Karpas-422 (cell line): Measurements from ENCODE around the gene SLC38A8. TPM values are rescaled to one million over a fixed set of nuclear protein-coding genes. Genes with fewer than 3 reads are reported as not detected.

Experiments
- DNase-seq: peaks from one replicate; pipeline ENCODE4 v3.0.0-alpha.2; 2015
- H2AFZ ChIP-seq: fragments of 200-600 bp; sonication (generic); 2 replicates; pipeline ENCODE4 v1.6.1; 2014; ENCODE audit warnings: antibody characterized with exemption, low read length, mixed read lengths
- H3K27ac ChIP-seq: fragments of 200-600 bp; sonication (generic); 2 replicates; pipeline ENCODE4 v1.5.1; 2014; ENCODE audit warnings: mild to moderate bottlenecking, low read length, moderate library complexity
- H3K27me3 ChIP-seq: fragments of 200-600 bp; sonication (generic); 2 replicates; pipeline ENCODE4 v1.6.1; 2014; ENCODE audit warnings: low read length, mixed read lengths
- H3K36me3 ChIP-seq: fragments of 200-600 bp; sonication (generic); 2 replicates; pipeline ENCODE4 v1.6.1; 2014; ENCODE audit warnings: low read length, mixed read lengths; ENCODE audit not compliant: insufficient read depth
- H3K4me1 ChIP-seq: fragments of 200-600 bp; sonication (generic); 2 replicates; pipeline ENCODE4 v1.6.1; 2014; ENCODE audit warnings: mild to moderate bottlenecking, low read length, mixed read lengths
- H3K4me2 ChIP-seq: fragments of 200-600 bp; sonication (generic); 2 replicates; pipeline ENCODE4 v1.6.1; 2014; ENCODE audit warnings: low read length, low read depth, mild to moderate bottlenecking; ENCODE audit not compliant: poor library complexity, severe bottlenecking
- H3K4me3 ChIP-seq: fragments of 200-600 bp; sonication (generic); 2 replicates; pipeline ENCODE4 v1.5.1; 2014; ENCODE audit warnings: mild to moderate bottlenecking, antibody characterized with exemption, low read length, mixed read lengths
- H3K79me2 ChIP-seq: fragments of 200-600 bp; sonication (generic); 2 replicates; pipeline ENCODE4 v1.6.1; 2014; ENCODE audit warnings: mild to moderate bottlenecking, low read length, mixed read lengths
- H3K9ac ChIP-seq: fragments of 200-600 bp; sonication (generic); 2 replicates; pipeline ENCODE4 v1.6.0; 2014; ENCODE audit warnings: low read length
- H3K9me2 ChIP-seq: fragments of 200-600 bp; sonication (generic), shearing (Covaris generic); replicated peaks from 2 replicates; pipeline ENCODE4 v1.6.0; 2014; ENCODE audit warnings: mild to moderate bottlenecking, low read length, moderate library complexity; ENCODE audit not compliant: insufficient read depth
- H3K9me3 ChIP-seq: fragments of 300-700, 200-600 bp; sonication (generic); 2 replicates; pipeline ENCODE4 v1.6.1; 2014; ENCODE audit warnings: low read length, mixed read lengths
- H4K20me1 ChIP-seq: fragments of 200-600 bp; sonication (generic); 2 replicates; pipeline ENCODE4 v1.6.1; 2014; ENCODE audit warnings: mild to moderate bottlenecking, antibody characterized with exemption, low read length, low read depth; ENCODE audit not compliant: insufficient read depth
- total RNA-seq: library from RNA; depleted of rRNA; stranded (reverse); fragments of >200 nt; shearing (Covaris generic); gene quantifications from 2 replicates; pipeline ENCODE4 v1.2.3, GENCODE V29; 2014; ENCODE audit warnings: low replicate concordance

Gene SLC38A8
- total RNA-seq, 1 experiment from 2014 or later: not detected

DNA sequence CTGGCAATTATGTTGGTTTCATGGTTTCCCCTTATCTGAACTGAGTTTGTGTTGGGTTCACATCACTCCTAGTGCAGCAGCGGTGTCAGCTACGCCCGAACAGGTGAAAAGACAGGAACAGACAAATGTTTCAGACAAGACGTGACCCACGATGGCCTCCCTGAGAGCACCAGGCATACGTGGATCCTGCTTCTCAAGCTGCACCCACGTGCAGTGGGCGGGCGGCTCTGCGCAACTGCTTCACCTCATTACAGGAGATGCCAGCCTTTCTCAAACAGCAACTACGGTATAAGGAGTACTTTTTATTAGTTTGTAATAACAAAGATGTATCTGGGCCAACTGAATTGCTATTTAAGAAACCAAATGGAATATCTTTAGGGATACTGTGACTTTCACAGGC is 32.8 kb upstream of the SLC38A8 start:
- H3K9me2 ChIP-seq: no peaks in the 10 kb centered on the region
- no peak for DNase-seq
- H4K20me1 ChIP-seq: peaks cover 4% of the 10 kb centered on the region; the same call in 1 of the 2 replicates
- no peaks in the 10 kb centered on the region for H3K27me3 ChIP-seq
- no peak overlapping the region for H3K9ac ChIP-seq
- no peak overlapping the region for H3K27ac ChIP-seq
- peaks cover 31% of the 10 kb centered on the region for H3K79me2 ChIP-seq
- no peak overlapping the region for H2AFZ ChIP-seq
- no peak overlapping the region for H3K4me3 ChIP-seq
- H3K4me1 ChIP-seq: no peaks in the 10 kb centered on the region
- peaks cover 25% of the 10 kb centered on the region; the same call in 1 of the 2 replicates for H3K36me3 ChIP-seq
- H3K9me3 ChIP-seq: no peaks in the 10 kb centered on the region
- no peak overlapping the region for H3K4me2 ChIP-seq

DNA sequence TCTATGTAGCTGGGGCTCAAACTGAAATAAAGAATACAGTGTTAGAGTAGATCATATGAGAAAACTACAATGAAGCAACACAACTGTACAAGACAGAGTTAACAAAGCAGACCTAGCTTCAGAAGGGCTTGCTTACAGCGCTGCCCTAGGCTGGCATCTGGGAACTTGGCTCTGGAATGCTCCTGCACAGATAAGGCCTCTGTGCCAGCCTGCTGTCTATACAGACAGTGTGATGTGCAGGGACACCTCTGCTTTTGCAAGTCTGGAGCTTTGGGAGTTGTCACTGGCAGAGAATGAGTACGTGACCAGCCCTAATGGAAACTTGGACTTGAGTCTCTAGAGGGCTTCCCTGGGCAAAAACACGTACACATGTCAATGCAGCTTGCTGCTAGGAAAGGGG is 32.1 kb upstream of the SLC38A8 start:
- H3K9me2 ChIP-seq: no peaks in the 10 kb centered on the region
- peaks cover 4% of the 10 kb centered on the region; the same call in 1 of the 2 replicates for H4K20me1 ChIP-seq
- no peaks in the 10 kb centered on the region for H3K27me3 ChIP-seq
- no peaks in the 10 kb centered on the region for H3K9me3 ChIP-seq
- no peak overlapping the region for H3K4me3 ChIP-seq
- no peaks in the 10 kb centered on the region for H3K4me1 ChIP-seq
- no peak overlapping the region for H3K27ac ChIP-seq
- no peak overlapping the region for H3K4me2 ChIP-seq
- no peak overlapping the region for H3K9ac ChIP-seq
- H3K36me3 ChIP-seq: peaks cover 30% of the 10 kb centered on the region; the same call in 1 of the 2 replicates
- no peak for DNase-seq
- H2AFZ ChIP-seq: no peak overlapping the region
- peaks cover 29% of the 10 kb centered on the region for H3K79me2 ChIP-seq

DNA sequence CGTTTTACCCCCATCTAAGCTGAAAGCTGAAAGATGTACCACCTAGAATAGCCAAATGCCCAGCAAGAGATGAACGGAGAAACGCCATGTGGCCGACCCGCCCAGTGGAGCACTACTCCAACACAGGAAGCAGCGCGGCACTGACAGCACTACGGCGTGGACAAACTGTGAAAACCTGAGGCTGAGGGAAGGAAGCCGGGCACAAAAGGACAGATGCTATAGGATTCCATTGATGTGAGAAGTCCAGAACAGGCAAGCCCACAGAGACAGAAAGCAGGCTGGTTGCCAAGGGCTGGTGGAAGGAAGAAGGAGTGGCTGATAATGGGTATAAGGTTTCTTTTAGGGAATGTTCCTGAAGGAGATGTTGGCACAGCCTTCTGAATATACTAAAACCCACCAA is 29.4 kb upstream of the SLC38A8 start:
- no peaks in the 10 kb centered on the region for H3K9me3 ChIP-seq
- H3K4me1 ChIP-seq: no peaks in the 10 kb centered on the region
- no peak overlapping the region for H3K27ac ChIP-seq
- no peak overlapping the region for H3K4me3 ChIP-seq
- no peaks in the 10 kb centered on the region for H3K27me3 ChIP-seq
- H2AFZ ChIP-seq: no peak overlapping the region
- no peak overlapping the region for H3K9ac ChIP-seq
- peaks cover 36% of the 10 kb centered on the region for H3K36me3 ChIP-seq
- H4K20me1 ChIP-seq: no peaks in the 10 kb centered on the region; the same call in 1 of the 2 replicates
- H3K79me2 ChIP-seq: peaks cover 8% of the 10 kb centered on the region; the same call in 1 of the 2 replicates
- DNase-seq: no peak
- H3K4me2 ChIP-seq: no peak overlapping the region
- no peaks in the 10 kb centered on the region for H3K9me2 ChIP-seq

DNA sequence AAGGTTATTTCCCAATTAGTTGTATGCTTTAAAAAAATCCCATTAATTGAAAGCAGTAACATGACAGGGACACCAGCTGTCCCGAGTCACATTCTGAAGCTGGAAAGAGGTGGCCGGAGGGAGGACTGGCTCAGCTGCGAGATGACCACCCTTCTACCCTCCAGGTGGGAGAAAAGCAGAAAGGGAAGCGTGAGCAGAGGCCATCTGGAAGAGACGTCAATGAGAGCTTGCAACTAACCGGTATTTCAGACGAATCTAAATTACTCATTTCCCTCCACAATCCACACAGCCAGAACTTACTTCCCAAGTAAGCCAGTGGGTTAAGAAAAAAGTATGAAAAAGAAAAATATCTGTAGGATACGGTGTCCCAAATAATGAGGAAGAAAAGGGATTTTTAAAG is 28.5 kb upstream of the SLC38A8 start:
- H3K4me2 ChIP-seq: no peak overlapping the region
- H3K4me1 ChIP-seq: no peaks in the 10 kb centered on the region
- H3K36me3 ChIP-seq: peaks cover 39% of the 10 kb centered on the region
- DNase-seq: no peak
- no peaks in the 10 kb centered on the region for H3K9me2 ChIP-seq
- no peaks in the 10 kb centered on the region; the same call in 1 of the 2 replicates for H4K20me1 ChIP-seq
- H3K9ac ChIP-seq: no peak overlapping the region
- no peak overlapping the region for H3K27ac ChIP-seq
- no peaks in the 10 kb centered on the region for H3K27me3 ChIP-seq
- H3K79me2 ChIP-seq: peaks cover 4% of the 10 kb centered on the region; the same call in 1 of the 2 replicates
- no peak overlapping the region for H2AFZ ChIP-seq
- H3K9me3 ChIP-seq: no peaks in the 10 kb centered on the region
- no peak overlapping the region for H3K4me3 ChIP-seq

DNA sequence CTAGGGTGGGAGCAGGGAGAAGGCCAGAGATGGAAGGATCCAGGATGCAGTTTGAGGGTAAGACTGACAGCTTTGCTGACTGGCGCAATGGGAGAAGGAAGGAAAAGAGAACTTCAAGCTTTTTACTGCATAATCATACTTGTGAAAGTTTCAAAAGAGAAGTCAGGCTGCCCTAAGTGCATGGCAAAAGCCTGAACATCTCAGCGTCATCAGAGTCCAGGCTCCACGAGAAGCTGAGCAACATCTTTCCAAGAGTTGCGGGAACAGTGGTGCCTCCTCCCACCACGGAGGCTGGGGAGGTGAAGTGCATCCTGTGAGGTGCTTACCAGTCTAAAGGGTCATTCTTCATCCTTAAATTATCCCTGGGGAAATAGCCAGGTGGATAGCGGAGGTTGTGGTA is 26.9 kb upstream of the SLC38A8 start:
- Histone ChIP-seq H3K79me2 (no peaks in the 10 kb centered on the region), H4K20me1 (peaks cover 3% of the 10 kb centered on the region; the same call in 1 of the 2 replicates), H3K9ac (no peak overlapping the region), H3K36me3 (peaks cover 47% of the 10 kb centered on the region), H3K9me2 (no peaks in the 10 kb centered on the region), H3K4me1 (no peaks in the 10 kb centered on the region), H2AFZ (no peak overlapping the region), H3K4me3 (no peak overlapping the region), H3K27ac (no peak overlapping the region), H3K9me3 (no peaks in the 10 kb centered on the region), H3K4me2 (no peak overlapping the region), H3K27me3 (no peaks in the 10 kb centered on the region)
- no peak for DNase-seq

DNA sequence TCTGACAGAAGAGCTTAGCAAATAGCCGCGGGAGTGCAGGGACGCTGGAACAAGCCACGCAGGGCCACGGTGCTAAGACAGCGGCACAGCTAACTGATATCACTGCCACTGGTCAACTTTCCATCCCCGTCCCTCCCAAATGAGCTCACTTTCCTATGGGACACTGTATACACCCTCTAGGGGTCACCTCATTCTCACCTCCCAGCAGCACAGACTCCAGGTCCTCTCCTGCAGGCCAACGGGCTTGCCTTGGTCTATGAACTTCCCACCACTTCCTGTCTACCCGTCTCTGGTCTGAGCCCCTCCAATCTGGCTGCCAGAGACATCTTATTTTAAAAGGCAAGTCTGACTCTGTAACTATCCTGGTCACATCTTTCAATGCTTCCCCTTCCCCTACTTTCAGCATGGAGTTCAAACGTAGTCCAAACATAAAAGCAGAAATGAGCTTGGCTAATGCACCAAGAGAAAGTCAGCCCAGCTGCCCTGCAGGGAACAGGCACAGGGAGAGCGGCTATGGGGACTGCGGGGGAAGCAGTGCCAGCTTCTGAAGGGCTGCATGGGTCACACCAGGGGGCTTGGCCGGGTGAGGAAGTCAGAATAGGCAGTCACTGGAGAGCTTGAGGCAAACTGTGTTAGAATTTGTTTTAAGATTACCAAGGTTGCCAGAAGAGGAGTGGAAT is 26.3 kb upstream of the SLC38A8 start:
- H3K79me2 ChIP-seq: no peaks in the 10 kb centered on the region
- no peaks in the 10 kb centered on the region for H3K9me3 ChIP-seq
- H3K27me3 ChIP-seq: no peaks in the 10 kb centered on the region
- no peak overlapping the region for H3K4me3 ChIP-seq
- no peak overlapping the region for H3K4me2 ChIP-seq
- DNase-seq: no peak
- H2AFZ ChIP-seq: no peak overlapping the region
- peaks cover 3% of the 10 kb centered on the region; the same call in 1 of the 2 replicates for H4K20me1 ChIP-seq
- H3K9me2 ChIP-seq: no peaks in the 10 kb centered on the region
- no peak overlapping the region for H3K9ac ChIP-seq
- no peak overlapping the region for H3K27ac ChIP-seq
- peaks cover 51% of the 10 kb centered on the region for H3K36me3 ChIP-seq
- H3K4me1 ChIP-seq: no peaks in the 10 kb centered on the region

DNA sequence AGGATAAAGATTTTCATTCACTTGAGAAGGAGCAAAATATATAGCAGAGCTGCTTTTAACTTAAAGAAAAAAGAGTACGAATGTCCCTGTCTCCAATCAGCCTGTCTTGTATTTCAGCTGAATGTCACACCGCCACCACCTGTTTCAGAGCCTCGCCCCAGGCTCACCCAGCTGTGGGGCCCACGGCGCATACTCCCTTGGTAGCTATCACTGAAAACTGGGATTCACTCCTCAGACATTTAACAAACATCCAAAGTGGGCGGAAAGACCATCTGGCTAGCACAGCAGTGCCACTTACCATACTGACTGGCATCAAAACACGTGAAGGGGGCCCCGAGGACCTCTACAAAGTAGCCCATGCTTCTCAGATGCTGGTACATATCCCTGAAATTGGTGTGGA is 25.4 kb upstream of the SLC38A8 start:
- Histone ChIP-seq H3K9me3 (no peaks in the 10 kb centered on the region), H4K20me1 (peaks cover 3% of the 10 kb centered on the region; the same call in 1 of the 2 replicates), H2AFZ (no peak overlapping the region), H3K27me3 (no peaks in the 10 kb centered on the region), H3K4me3 (no peak overlapping the region), H3K4me2 (no peak overlapping the region), H3K9ac (no peak overlapping the region), H3K4me1 (no peaks in the 10 kb centered on the region), H3K27ac (no peak overlapping the region), H3K79me2 (no peaks in the 10 kb centered on the region), H3K36me3 (peaks cover 56% of the 10 kb centered on the region), H3K9me2 (no peaks in the 10 kb centered on the region)
- no peak for DNase-seq

DNA sequence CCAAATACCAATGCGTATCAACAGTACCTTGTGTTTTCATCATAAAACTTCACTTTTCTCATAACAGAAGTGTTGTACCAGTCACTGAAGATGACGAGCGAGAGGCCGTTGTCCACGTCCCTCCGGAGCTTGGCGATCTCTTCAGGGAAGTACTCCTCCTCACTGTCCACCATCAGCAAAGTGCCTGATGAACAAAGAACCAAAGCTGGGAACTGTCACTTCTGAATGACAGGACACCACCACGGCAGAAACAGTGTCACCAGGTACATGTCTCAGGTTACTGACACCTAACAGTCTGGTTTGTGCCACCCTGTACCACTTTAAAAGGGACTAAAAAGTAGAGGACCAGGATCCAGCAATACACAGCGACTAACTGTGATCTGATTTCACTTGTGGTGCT is 25.0 kb upstream of the SLC38A8 start:
- Histone ChIP-seq H3K36me3 (peaks cover 58% of the 10 kb centered on the region), H3K4me1 (no peaks in the 10 kb centered on the region), H3K4me3 (no peak overlapping the region), H3K79me2 (no peaks in the 10 kb centered on the region), H2AFZ (no peak overlapping the region), H3K9me2 (no peaks in the 10 kb centered on the region), H3K9ac (no peak overlapping the region), H3K4me2 (no peak overlapping the region), H4K20me1 (peaks cover 3% of the 10 kb centered on the region; the same call in 1 of the 2 replicates), H3K27ac (no peak overlapping the region), H3K27me3 (no peaks in the 10 kb centered on the region), H3K9me3 (no peaks in the 10 kb centered on the region)
- no peak for DNase-seq
